ENCODE data around the gene CHRNB2. TPM values are rescaled to one million over a fixed set of nuclear protein-coding genes. Genes with fewer than 3 reads are reported as not detected.
A peak's percentile ranks its signal among the peaks of the same experiment; 100 is the strongest.

The CHRNB2 gene
- total RNA-seq, 1 donor from 2014 or later = 0.72 TPM

DNA sequence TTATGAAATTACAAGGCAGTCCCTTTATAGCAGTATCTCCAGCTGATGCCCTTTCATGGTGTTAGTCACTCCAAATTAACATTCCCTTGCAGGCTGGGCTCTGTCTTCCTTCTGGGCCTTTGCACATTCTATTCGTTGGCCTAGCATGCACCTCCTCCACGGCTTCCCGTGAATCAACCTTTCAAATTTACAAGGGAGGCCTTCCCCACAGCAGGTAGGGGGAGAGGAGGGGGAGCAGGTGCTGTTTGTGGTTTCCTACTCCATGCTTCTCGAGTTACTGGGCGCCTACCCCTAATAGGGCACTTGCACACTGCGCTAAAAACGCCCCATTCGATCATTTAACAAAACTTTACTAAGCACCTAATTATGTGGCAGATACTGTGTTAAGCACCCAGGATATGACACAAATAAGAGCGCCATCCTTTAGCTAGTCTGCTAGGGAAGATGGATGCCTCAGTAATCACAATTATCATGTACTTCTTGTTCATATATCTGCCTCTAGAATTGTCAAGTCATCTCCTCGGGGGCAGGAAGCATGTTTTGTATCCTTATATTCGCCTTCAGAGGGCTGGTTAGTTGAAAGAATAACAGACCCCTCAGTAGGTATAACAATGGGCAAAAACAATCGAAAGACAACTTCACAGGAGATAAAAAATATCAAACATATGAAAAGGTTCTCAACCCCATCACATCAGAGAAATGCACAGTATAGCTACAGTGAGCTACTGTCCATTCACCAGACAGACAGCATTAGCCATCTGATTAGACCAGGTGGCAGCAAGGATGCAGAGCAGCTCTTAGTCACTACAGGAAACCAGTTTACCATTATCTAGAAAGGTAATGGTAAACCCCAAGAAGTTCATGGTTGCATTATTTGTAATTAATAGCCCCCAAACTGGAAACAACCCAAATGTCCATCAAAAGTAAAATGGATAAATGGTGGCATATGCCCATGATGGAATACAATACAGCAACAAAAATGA is 42.1 kb downstream of the CHRNB2 start:
- no peak for DNase-seq

DNA sequence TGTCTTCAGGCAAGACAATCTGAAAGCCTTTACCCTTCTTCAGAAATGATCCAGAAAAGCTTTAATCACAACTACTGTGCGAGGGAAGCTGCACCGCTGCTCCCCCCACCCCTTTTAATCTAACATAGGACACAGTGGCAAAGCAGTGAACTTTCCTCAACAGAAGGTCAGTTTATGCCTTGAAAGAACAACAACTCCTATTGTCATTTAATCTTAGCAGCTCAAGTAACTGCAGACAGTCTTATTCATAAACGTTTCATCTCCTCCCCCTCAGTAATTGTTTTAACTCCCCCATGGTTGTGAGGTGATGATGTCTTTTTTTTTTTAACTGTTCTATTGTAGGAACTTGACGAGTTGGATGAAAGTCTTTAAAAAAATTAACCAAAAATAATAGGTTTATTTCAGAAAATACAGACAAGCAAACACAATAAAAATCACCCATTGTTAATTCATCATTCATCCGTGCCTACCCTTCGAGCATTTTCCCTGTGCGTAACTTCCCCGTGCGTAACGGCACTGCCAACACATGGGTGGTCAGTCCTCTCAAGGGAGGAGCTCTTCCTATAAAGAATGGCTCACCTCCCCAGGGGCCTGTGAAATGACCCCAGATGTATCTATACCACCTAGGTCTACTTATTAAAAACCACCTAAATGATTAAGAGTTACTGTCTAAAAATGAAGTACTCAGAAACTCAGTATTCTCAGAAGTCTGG is 43.7 kb downstream of the CHRNB2 start:
- no peak for DNase-seq

GRCh38 chr1:154614247-154614646 is 46.7 kb downstream of the CHRNB2 start:
- DNase-seq = no peak

- no peak for DNase-seq
These were observed 47.3 kb downstream of the CHRNB2 start for GRCh38 chr1:154614901-154615300.

GRCh38 chr1:154615411-154615810 is 47.8 kb downstream of the CHRNB2 start:
- DNase-seq = no peak

- DNase-seq = no peak
These were observed 49.2 kb downstream of the CHRNB2 start for GRCh38 chr1:154616659-154617345.

DNA sequence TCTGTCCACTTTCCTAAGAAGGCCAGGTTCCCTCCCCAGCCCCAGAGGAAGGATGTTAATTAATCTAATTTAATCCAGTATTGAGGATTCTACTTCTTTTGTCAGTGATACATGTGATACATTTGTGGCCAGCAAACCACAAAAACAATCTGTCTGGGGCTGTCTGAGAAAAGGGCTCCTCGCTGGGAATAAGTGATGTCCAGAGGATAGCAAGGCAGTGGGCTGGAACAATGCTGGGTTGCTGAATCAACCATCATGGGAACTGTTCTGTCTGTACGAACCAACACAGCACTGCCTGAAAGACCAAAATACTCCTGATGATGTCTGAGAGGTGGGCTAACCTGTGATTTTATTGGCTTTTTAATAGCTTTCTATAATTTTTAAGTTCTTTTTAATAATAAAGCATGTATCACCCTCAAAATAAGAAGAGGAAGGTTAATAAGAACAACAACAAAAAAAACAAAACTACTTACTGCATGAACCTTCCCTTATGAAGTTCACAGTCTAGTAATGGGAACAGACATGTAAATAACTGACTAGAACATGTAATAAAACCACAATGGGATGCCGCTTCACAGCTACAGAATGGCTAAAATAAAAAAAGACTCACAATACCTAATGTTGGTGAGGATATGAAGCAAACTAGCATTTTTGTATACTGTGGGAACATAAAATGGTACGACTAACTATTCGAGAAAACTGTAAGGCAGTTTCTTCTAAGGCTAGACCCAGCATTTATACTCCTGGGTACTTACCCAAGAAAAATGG is 51.8 kb downstream of the CHRNB2 start:
- no peak for DNase-seq

DNA sequence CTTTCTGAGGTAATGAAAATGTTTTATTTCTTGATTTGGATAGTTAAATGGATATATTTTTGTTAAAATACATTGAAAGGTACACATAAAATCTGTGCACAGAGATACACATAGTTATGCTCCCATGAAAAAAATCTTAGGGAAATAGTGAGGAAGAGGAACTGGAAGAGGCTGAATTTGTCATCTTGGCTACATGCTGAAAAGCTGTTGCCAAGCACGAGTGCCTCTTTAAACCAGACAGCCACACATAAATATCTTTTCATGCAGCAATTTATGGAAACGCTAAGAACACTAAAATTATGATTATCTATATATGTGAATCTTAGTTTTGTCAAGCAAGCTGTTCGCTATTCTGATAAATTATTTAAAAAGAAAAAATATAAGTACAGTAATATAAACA is 53.2 kb downstream of the CHRNB2 start:
- DNase-seq = no peak

DNA sequence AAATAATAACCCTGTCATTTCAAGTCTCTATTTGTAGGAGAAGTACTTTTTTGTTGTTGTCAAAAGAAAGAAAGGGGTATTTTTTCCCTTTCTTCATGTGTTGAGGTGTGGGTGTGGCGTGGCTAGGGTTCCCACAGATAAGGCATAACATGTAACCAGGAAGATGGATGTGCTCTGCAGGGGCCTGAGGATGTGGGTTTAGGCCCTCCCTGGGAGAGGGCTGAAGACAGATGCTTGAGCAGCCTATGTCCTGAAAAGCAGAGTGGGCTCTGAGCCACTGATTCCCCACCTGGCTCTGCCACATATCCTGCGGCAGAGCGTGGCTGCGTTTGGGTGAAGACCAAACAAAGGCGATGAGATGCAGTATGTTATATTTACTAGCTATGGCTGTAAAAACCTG is 54.3 kb downstream of the CHRNB2 start:
- DNase-seq = no peak

DNA sequence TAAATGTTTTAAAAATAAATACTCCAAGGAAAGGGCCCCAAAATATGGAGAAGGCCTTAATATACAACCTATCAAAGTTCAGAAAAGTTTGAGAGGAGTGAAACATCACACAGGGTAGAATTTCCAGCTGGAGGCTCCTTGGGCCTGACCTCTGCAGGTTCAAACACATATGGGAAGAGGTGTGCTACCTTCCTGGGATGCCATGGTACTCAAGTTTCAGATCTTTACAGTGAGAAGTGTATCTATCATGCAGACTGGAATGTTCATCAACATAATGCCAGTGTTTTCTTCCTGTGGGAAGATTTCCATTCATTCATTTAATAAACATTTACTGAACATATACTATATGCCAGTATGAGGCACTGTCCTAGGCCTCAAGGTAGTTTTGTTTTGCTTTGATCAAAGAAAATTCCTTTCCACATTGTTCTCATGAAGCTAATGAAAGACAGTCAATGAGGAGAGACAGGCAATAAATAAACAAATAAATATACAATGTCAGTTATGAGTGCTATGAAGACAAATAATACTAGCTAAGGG is 55.0 kb downstream of the CHRNB2 start:
- no peak for DNase-seq

DNA sequence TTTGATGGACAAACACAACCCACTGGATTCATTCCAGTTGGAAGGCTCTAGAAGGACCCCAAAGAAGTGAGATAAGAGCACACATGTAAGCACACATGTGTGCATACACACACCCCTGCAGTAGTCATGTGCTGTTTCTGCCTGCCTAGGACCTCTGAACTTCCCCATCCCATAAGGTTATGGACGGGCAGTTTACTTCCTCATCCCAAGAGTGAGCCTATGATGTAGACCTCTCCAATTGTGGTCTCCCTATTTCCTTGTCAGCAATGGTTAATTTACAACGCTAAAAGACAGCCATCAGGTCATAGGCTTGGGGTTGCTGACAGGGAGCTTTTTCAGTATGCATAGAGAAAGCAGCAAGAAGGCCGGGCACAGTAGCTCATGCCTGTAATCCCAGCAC is 55.8 kb downstream of the CHRNB2 start:
- DNase-seq = no peak

GRCh38 chr1:154624746-154625643 is 57.4 kb downstream of the CHRNB2 start:
- DNase-seq = peak; percentile 86

DNA sequence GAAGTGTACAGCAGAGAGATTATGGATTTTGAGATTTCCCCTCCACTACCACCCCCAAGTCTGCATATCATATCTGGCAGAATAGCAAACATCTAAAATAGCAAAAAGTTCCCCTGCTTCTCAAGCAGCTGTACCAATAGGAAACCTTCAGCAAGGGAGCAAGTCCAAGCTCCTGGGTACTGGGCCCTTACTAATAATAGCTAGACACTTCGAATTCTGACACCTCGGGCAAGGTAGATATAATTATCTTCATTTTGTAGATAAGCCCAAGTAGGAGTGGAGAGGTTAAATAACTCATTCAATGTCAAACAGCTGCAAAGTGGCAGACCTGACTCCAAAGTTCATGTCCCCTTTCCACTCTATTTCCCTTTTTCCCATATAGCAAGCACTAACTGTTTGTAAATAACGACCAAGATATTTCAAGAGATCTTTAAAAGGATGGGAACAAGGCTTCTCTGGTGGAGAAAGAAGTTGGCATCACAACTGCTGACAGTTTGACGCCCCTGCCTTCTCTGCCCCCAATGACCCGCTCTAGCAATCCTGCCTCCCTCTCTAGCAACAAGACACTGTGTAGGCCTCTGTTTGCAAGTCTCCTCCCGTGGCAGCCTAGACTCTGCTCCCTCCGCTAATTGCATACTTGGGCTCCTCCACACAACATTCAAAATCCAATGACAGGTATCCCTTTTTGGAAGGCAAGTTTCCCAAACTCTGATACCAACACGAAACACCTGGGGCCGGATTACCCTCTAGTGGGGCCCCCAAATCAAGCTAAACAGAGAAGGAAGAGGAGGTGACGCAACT is 59.1 kb downstream of the CHRNB2 start:
- DNase-seq = no peak

DNA sequence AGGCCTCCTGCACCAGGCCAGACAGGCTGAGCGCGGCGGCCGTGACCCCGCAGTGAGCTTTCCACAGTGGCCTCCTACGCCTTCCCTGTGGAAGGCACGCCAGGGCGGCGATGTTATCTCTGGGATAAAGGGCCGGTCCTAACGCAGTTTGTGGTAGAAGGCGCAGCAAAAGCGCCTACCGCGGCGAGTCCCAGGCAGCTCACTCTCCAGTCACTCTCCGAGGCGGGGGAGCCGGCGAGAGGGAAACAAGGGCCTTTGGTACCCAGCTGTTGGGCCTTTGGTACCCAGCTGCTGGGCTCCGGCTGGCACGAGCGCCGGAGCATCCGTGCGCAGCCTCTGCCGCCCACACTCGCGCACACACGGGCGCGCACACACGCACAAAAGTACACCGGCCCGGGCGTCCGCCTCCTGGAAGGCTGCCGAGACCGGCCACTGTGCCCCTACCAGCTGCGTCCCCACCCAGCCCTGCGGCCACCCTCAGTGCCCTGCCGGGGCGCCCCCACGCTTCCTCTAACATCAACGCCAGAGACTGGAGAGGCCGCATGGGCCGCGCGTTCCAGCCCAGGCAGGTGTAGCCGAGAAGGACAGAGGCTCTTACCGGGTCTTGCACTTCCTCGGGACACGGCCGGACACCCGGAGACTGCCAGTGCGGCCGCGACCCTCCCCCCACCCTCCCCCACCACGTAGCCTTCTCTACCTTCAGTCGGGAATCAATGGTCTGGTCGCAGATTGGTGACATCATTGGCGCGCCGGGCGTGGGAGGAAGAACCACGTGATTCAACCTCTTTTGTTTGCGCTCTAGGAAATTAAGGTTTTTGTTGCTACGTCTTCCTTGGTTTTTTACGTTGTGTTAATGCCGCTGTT is 59.9 kb downstream of the CHRNB2 start:
- DNase-seq = peak; percentile 96

DNA sequence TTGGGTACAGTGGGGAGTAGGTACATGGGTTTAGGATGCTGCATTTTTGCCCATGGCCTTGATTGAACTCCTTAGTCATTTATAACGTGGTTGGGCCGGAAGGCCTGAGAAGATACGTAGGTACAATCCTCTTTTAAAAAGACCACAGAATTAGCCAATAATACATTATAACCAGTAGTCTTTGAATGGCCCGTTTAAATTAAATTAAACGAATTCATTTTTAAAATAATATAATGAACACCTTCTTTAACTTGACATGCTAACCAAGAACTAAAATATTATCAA is 60.5 kb downstream of the CHRNB2 start:
- no peak for DNase-seq

DNA sequence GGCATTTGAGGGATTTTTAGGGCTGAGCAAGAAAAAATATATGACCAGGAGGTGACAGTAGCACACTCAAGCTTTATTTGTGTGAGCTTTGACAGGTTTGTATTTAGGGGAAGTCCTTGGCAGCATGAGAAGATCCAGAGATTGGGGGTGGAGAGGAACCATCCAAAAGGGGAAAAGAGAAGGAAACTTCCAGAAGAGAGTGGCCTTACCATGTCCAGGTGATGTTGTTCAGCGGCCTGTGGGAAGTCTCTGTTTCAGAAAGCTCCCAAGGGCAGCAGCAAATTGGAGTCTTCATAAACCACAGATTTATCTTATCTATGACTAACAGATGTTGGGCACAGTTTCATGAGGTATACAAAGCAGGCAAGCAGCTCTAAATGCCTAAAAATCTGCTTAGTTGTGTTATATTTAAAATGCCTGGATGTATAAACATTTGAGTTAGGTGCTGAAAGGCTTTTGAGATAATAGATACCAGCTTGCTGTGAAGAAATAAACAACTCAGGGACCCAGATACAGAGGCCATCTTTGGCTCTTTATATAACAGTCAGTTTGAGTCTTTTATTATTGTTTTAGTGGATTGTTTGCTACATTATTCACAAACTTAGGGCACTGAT is 61.6 kb downstream of the CHRNB2 start:
- no peak for DNase-seq

Data from tongue (tissue), 2 donors.